Fibroblast of upper back skin (primary cell): ENCODE results near the gene KRT76.
"Not testable (repeated sequence)": the region's sequence is repeated elsewhere in the genome, so short reads cannot be mapped to it uniquely, and the experiment has no call there.

Experiments
- DNase-seq: peaks from one replicate; pipeline ENCODE4 v3.0.0-alpha.2; 2013

Gene KRT76

GRCh38 chr12:52796839-52797528, 19.8 kb upstream of the KRT76 start:
- no peak for DNase-seq

DNA sequence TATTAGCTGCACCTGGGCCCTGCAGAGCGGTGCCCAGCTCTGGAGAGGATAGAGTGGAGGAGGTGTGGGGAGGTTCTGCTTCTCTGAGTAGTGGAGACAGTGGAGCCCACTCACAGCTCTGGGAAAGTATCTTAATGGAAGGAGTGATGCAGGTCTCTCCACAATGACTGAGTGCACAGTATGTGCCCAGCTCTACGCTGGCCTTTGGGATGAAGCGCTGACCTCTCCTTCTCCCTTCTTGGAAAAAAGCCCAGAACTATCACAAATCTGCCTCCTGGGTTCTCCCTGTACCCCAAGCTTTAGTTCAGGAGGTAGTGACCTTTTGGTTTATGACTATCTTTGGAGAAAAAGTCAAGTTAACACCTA, 19.3 kb upstream of the KRT76 start:
- DNase-seq: no peak

DNA sequence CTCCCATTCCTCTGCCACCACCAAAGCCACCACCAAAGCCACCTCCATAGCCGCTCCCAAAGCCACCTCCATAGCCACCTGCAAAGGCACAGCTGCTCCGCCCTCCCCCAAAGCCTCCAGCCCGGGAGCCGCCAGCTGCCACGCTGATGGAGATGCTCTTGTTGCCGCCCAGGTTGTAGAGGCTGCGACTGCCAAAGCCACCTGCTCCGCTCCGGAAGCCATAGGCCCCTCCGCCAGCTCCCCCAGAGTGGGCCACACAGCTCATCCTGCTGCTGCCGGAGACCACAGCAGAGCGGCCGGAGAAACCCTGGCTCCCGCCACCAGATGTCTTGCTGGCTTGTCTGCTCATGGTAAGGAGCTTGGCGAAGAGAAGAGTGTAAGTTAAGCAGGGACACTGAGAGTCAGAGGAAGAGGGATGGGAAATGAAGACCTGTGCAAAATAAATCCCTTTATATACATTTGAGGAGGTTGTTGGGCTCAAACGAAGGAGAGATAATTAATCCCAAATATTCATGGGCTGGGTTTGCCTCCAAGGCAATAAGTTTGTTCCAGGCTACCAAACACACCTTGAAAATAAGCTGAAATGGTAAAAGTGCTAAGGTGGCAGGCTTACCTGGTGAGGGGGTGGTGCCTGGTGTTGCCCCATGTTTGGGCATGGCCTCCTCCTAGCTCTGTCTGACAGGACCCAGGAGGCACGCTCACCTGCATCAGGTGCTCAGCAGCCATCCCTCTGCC, 18.7 kb upstream of the KRT76 start, which contains the start of gene KRT3:
Gene KRT3, minus strand, starts transcription at position 424 of the 735 bp plus-strand sequence. Its CDS starts 75 bp downstream, at position 349.
- DNase-seq: no peak

DNA sequence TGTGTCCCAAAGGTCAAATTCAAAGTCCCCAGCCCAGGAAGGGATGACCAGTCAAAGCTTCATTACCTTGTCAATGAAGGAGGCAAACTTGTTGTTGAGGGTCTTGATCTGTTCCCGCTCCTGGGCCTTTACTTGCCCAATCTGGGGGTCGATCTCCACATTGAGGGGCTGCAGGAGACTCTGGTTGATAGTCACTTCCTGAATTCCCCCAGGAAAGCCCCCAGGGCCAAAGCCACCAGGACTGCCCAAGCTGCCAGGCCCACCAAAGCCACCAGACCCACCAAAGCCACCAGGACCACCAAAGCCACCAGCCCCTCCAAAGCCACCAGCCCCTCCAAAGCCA, 18.2 kb upstream of the KRT76 start:
- not testable (repeated sequence) for DNase-seq

GRCh38 chr12:52794479-52795331, 17.6 kb upstream of the KRT76 start:
- DNase-seq: peak; percentile 67

DNA sequence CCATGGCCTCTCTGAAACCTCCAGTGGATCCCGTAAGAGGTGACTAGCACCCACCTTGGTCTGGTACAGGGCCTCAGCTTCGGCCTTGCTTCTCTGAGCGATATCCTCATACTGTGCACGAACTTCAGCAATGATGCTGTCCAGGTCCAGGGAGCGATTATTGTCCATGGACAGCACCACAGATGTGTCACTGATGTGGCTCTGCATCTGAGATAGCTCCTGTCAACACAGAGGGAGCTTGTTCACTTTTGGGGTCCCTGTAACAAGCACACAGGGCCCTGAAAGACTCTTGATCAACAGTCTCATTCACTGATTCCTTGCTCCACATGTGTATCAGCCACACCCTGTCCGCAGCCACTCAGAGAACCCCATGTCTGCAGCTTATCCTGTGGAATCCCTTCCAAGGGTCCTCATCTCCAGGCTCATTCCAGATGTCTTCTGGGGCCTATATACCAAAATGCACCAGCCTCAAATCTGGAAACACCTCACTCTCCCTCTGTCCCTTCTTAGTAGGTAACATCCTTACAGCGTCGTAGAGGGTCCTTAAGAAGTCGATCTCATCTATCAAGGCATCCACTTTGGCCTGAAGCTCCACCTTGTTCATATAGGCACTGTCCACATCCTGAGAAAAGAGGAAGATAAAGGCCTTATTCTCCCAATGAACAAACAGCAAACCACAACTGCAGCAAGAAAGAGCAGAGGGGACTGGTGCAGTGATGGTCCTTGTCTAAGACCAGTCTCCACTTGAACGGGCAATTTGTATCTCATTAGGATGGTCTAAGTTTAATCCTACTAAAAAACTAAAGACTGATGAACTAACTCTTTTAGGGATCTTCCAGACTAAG, 15.3 kb upstream of the KRT76 start:
- DNase-seq: no peak

DNA sequence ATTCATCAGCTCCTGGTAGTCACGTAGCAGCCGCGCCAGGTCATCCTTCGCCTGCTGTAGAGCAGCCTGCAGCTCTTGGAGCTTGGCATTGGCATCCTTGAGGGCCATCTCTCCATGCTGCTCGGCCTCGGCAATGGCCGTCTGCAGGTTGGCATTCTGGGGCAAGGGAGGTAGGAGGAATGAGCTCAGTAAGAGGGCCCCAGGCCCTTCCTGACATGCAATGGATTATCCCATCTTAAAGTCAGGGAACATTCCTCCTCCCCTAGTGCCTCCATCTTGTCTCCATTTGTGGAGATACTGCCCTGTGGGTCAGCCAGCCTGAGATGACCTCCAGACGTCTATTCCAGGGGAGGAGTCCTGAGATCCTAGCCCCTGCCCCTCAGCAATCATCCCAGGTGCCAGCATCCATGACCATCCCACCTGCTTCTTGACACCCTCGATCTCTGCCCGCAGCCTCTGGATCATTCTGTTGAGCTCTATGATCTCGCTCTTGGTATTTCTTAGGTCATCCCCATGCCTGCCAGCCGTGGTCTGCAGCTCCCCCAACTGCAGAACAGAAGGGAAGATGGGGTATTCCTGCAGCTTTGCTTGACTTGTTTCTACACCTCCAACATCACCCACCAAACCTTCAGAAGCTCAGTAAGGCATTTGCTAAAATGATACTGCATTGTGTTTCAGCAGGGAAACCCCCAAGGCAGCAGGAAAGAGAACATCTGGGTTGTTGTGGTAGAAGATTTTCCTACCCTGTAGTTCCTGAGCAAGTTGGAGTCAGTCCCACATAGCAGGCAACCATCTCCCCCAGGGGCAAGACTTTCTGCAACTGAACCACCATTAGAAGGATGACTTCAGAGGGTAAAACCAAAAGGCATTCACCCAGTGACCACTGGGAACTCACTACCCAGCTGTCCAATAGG, 14.4 kb upstream of the KRT76 start:
- no peak for DNase-seq

- DNase-seq: no peak
Measured at GRCh38 chr12:52790427-52791270, 13.5 kb upstream of the KRT76 start.

GRCh38 chr12:52789637-52790426, 12.7 kb upstream of the KRT76 start:
- DNase-seq: no peak

GRCh38 chr12:52788876-52789636, 11.9 kb upstream of the KRT76 start:
- no peak for DNase-seq

DNA sequence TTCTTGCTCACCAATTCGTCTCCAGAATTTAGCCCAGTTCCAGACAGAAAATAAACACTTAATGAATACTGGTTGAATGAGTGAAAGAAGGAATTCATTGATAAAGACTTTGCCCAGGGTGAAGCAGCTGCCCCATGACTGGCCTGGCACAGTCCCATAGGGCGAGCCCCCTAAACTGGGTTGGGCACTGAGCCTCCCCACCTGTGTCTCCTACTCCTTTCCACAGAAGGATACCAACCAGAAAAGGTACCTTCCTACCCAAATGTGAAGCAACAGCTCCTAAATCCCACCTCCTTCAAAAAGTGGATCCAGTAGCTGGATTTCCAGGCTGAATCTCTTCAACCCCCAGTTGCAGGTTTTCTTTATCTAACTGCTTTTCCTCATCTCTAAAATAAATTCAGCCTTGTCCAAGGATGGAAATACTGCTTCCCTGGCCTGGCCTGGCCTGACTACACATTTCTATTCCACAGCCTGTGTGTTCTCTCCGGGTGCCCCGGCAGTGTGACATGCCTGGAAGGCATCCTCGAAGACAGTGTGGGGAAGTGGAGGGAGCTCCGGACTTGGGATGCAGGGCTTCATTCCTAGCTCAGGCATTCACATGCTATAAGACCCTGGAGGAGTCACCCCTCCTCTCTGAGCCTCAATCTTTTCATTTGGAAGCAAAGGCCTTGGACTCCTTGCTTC, 11.2 kb upstream of the KRT76 start:
- DNase-seq: no peak

DNA sequence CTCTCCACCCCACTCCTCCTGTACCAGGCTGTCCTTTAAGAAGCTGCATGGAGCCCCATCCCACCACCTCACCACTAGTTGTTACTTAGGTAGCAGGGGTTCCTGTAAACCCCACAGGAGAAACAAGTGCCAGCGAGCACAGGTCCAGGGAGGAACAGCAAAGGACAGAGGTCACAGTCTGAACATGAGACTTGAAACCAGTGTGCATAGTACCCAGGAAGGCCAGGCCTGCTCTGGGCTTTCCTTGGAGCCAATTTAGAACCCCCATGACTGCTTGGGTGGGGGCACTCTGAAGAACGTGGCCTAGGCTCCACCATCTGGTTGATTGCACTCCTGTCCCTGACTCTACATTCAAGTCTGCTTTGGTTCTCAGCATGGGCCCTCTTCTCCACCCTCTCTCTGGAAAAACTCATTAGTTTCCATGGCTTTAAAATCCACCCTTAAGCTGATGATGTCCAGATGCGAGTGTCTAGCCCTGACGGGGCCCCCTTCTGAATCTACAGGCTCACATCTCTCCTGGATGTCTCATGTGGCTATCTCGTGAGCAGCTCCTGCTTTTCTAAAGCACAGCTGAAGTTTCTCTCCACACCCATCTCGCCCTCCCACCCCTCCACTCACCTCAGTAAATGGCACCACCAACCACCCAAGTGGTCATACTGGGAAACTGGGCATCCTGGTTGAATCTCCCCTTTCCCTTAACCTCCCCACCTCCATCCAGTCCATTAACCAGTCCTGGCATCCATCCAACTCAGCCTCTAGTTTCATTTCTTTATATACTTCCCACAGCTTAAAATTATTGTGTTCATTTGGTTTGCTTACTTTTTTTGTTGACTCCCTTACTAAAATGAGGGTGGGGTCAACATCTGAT, 10.4 kb upstream of the KRT76 start:
- no peak for DNase-seq

DNA sequence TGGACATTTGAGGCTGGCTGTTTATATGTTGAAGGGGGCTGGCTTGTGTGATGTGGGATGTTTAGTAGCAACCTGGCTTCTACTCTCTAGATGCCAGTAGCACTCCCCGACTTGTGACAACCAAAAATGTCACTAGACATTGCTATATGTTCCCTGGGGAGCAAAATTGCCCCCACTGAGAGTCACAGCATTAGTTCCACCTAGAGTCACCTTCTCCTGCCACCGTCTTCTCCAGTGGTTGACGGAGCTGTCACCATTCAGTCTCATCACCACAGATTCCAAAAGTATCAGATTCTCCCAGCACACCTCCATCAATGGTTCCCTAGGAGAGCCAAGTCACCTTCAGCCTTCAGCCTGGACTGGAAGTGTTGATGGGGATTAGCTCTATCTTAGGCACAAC, 7.8 kb upstream of the KRT76 start:
- DNase-seq: no peak

DNA sequence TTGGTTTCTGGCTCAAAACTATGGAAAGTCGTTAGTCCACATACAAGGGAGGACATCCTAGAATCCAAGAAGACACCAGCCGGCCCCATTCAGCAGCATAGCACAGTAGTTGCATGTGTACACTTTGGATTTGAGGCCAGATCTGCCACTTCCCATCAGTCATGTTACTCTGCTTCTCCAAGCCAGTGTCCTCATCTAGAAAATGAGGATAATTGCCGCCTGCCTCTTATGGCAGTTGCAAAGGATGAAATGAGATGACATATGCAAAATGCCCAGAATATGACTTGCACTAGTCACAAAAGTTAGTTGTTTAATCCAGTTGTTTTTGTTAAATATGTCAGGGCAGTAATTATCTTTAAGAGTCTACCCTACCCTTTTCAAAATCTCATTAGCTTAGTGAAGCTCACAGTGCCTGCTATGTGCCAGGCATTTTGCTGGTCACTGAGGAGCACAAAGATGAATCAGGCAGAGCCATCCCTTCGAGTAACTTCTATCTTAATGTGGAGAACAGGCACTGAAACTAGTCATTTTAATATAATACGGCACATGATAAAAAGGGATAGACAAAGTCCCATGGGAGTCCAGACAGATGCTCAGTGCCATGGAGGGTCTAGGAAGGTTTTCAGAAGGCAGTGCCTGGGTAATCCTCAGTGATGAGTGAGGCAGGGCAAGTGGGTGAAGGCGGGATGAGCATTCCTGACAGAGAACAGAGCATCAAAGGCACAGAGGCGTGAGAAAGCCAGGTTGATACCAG, 6.6 kb upstream of the KRT76 start:
- DNase-seq: no peak

- no peak for DNase-seq
Measured at GRCh38 chr12:52782502-52782901, 5.4 kb upstream of the KRT76 start.

- DNase-seq: no peak
Measured at GRCh38 chr12:52781399-52782082, 4.4 kb upstream of the KRT76 start.
